ENCODE results near the gene MED20. TPM values are rescaled to one million over a fixed set of nuclear protein-coding genes. Genes with fewer than 3 reads are reported as not detected.
A peak's percentile ranks its signal among the peaks of the same experiment; 100 is the strongest.

Gene MED20
- total and polyA plus RNA-seq, 2 of the 4 experiments (the other 2 are of a cell fraction): 24.8 to 38.2 TPM

- no peak for TF ChIP-seq MAFK (IDR thresholded peaks at IDR 0.05; ENCODE audit: low read depth, low read length)
- TF ChIP-seq RFX5 (IDR thresholded peaks at IDR 0.05; ENCODE audit: low read depth, low read length): no peak
These were observed 15.3 kb upstream of the MED20 start (continued) for GRCh38 chr6:41936073-41936837.

GRCh38 chr6:41935685-41936072 is 14.7 kb upstream of the MED20 start:
- dilution Hi-C loops (cut with HindIII; ENCODE audit: low sequenced_read_pairs, unreplicated experiment) (no loop called here), intact Hi-C loops (cut with micrococcal nuclease) (loop anchor here (1.0 to 5.0 kb wide), 5 partner anchors 13 to 153 kb away; partner anchors contain the start of gene PRICKLE4), in situ Hi-C loops (cut with MboI; ENCODE audit: low sequenced_read_pairs) (loop anchor here (5.0 to 10.0 kb wide), 2 partner anchors 107 to 151 kb away; partner anchors contain the start of genes PRICKLE4 and TOMM6)
- Histone ChIP-seq H3K9me3 (ENCODE audit: control insufficient read depth, insufficient read depth, low read length) (no peaks in the 10 kb centered on the region), H3K23ac (ENCODE audit: low read depth, low read length) (no peak overlapping the region), H4K20me1 (ENCODE audit: insufficient read depth, low read length) (peaks cover 50% of the 10 kb centered on the region), H2BK5ac (ENCODE audit: low read depth, low read length, poor library complexity, severe bottlenecking) (no peak overlapping the region), H3K4me1 (ENCODE audit: control insufficient read depth, insufficient read depth, low read length) (peaks cover 26% of the 10 kb centered on the region), H2BK15ac (ENCODE audit: low read depth, low read length) (no peak overlapping the region), H3K79me1 (ENCODE audit: low read depth in 1 of 2, low read length in 2 of 2) (peaks cover 24 to 71% of the 10 kb centered on the region in 2 experiments), H3K36me3 (ENCODE audit: control insufficient read depth, insufficient read depth, low read length) (peaks cover 46% of the 10 kb centered on the region), H3K4me2 (ENCODE audit: low read depth, low read length) (no peak overlapping the region), H3K14ac (replicated peaks; ENCODE audit: low read depth, low read length) (no peak overlapping the region), H4K5ac (ENCODE audit: low read depth, low read length) (no peak overlapping the region), H3K18ac (ENCODE audit: low read depth, low read length) (no peak overlapping the region), H3K4ac (ENCODE audit: low read depth, low read length) (no peak overlapping the region), H2BK120ac (ENCODE audit: low read depth, low read length) (no peak overlapping the region), H2AK5ac (ENCODE audit: low read depth, low read length) (no peak overlapping the region), H3K27me3 (ENCODE audit: control insufficient read depth, insufficient read depth, low read length) (no peaks in the 10 kb centered on the region), H3K9me1 (ENCODE audit: insufficient read depth, low read length) (peaks cover 11% of the 10 kb centered on the region; the same call in 1 of the 2 replicates), H4K91ac (ENCODE audit: insufficient read depth, low read depth, low read length) (no peak overlapping the region), H3K56ac (ENCODE audit: extremely low read depth, insufficient read depth, low read length) (no peak overlapping the region), H3K27ac (ENCODE audit: insufficient read depth, low read length) (no peak overlapping the region), H4K8ac (ENCODE audit: low read depth in 2 of 2, low read length in 2 of 2) (no peak overlapping the region), H3K9ac (ENCODE audit: low read depth, low read length) (no peak overlapping the region), H2AFZ (replicated peaks; ENCODE audit: low read length, poor library complexity) (no peak overlapping the region), H2BK20ac (ENCODE audit: low read depth, low read length) (no peak overlapping the region), H3K4me3 (ENCODE audit: insufficient read depth, low read depth, low read length) (no peak overlapping the region), H2AK9ac (replicated peaks; ENCODE audit: low read depth, low read length, poor library complexity) (peak overlapping the region; percentile 59)
- ChIA-PET POLR2A (ENCODE audit: unreplicated experiment) (no interaction called here), CTCF (interaction anchor here (0.9 to 1.4 kb wide), 3 partner anchors 8 to 109 kb away, joined by 3 to 4 read pairs (median 3); no protein-coding TSS in a partner anchor)
- no peak for ATAC-seq (ENCODE audit: low read depth)
- no TSS peak for BruUV-seq (replicated peaks)
- DNase-seq: no peak
- 100% methylated on average over 1 of the region's 8 CpGs; no CpG with 5 or more reads in 1 of the 2 experiments for WGBS, 2 experiments (ENCODE audit: extremely low coverage in 2 of 2, insufficient read length in 1 of 2)
- TF ChIP-seq USF2 (IDR thresholded peaks at IDR 0.05; ENCODE audit: low read depth, low read length) (no peak), CTCF (conservative IDR thresholded peaks at IDR 0.05; ENCODE audit: low read depth, low read length) (no peak), MAFK (IDR thresholded peaks at IDR 0.05; ENCODE audit: low read depth, low read length) (no peak), ELK1 (IDR thresholded peaks at IDR 0.05; ENCODE audit: borderline replicate concordance, low read depth, low read length) (no peak), RAD21 (IDR thresholded peaks at IDR 0.05; ENCODE audit: low read length) (no peak), CEBPB (IDR thresholded peaks at IDR 0.05; ENCODE audit: low read depth, low read length) (no peak), MXI1 (IDR thresholded peaks at IDR 0.05; ENCODE audit: borderline replicate concordance, low read depth, low read length) (no peak), MAZ (IDR thresholded peaks at IDR 0.05; ENCODE audit: borderline replicate concordance, low read depth, low read length) (no peak), RFX5 (IDR thresholded peaks at IDR 0.05; ENCODE audit: low read depth, low read length) (no peak), RCOR1 (IDR thresholded peaks at IDR 0.05; ENCODE audit: insufficient replicate concordance, low read length) (no peak), SMC3 (IDR thresholded peaks at IDR 0.05; ENCODE audit: low read depth, low read length) (no peak)
